Testis (tissue), 3 donors: ENCODE measurements around the gene NOS1AP. TPM values are rescaled to one million over a fixed set of nuclear protein-coding genes. Genes with fewer than 3 reads are reported as not detected.

Experiments used
- DNase-seq: peaks from one replicate; pipeline ENCODE4 v3.0.0-alpha.2; 2019
- H3K27ac ChIP-seq, 2 donors: fragments of 200-600 bp; sonication (generic); one replicate each; pipeline ENCODE4 v1.5.1; 2019
- H3K27me3 ChIP-seq: fragments of 200-600 bp; sonication (generic); one replicate; pipeline ENCODE4 v1.5.1; 2019
- H3K36me3 ChIP-seq: fragments of 200-600 bp; sonication (generic); one replicate; pipeline ENCODE4 v1.5.1; 2017; ENCODE audit warnings: low read depth; ENCODE audit errors: missing control alignments
- H3K4me1 ChIP-seq: fragments of 200-600 bp; sonication (generic); one replicate; pipeline ENCODE4 v1.5.1; 2019
- H3K4me3 ChIP-seq, 2 donors: fragments of 200-600 bp; sonication (generic); one replicate each; pipeline ENCODE4 v1.5.1; 2017 to 2019
- H3K9me3 ChIP-seq: fragments of 200-600 bp; sonication (generic); one replicate; pipeline ENCODE4 v1.5.1; 2017
- CTCF ChIP-seq, 3 experiments: fragments of 450-650 bp in 2 of 3; fragments of 200-600 bp in 1 of 3; sonication (generic) in 1 of 3; IDR thresholded peaks; one replicate each; pipeline ENCODE4 v1.5.1; 2016 to 2019; ENCODE audit warnings: antibody characterized with exemption in 3 of 3, mild to moderate bottlenecking in 2 of 3, moderate library complexity in 1 of 3
- POLR2A ChIP-seq: fragments of 450-650 bp; IDR thresholded peaks from one replicate; pipeline ENCODE4 v1.6.1; 2017; ENCODE audit warnings: antibody characterized with exemption, mild to moderate bottlenecking, moderate library complexity
- WGBS, 2 donors: methylation state at CpG; one replicate each; pipeline ENCODE4 v1.1.5; 2018; 5-methylcytosine and 5-hydroxymethylcytosine counted together
- intact Hi-C: fragments of 100-400 bp; cut with DNase I; formaldehyde crosslinking; loops from one replicate; pipeline ENCODE4 v1.15.1; 2023; ENCODE audit warnings: low total_unique reads
- polyA plus RNA-seq: library from polyadenylated mRNA; stranded (reverse); fragments of 350-450 nt; fragmentation: Illumina TruSeq; extraction: RNeasy Lipid Tissue Mini Kit (QIAGEN cat#74804); gene quantifications from one replicate; pipeline ENCODE4 v1.2.3, GENCODE V29; 2014; ENCODE audit warnings: low read depth, low replicate concordance; ENCODE audit not compliant: insufficient read depth
- total RNA-seq, 2 donors: library from RNA; depleted of rRNA; stranded (reverse); fragments of >200 nt; gene quantifications; one replicate each; pipeline ENCODE4 v1.2.3, GENCODE V29; 2016

Gene NOS1AP
- total and polyA plus RNA-seq, 3 donors from 2014 or later = 2.1 to 5.1 (median 4.1) TPM

GRCh38 chr1:162375463-162375862 is 306.0 kb downstream of the NOS1AP start:
- WGBS, 2 donors = 66 to 86% methylated on average over 4 to 8 of the region's 8 CpGs
- no peaks in the 10 kb centered on the region for H3K27me3 ChIP-seq
- no peak for DNase-seq
- no peak for TF ChIP-seq POLR2A
- no peak for TF ChIP-seq CTCF (IDR thresholded peaks at IDR 0.05)
- no peaks in the 10 kb centered on the region for H3K9me3 ChIP-seq
- H3K27ac ChIP-seq = no peak overlapping the region
- H3K4me3 ChIP-seq = no peak overlapping the region
- no peaks in the 10 kb centered on the region for H3K4me1 ChIP-seq
- intact Hi-C loops = no loop called here
- no peaks in the 10 kb centered on the region for H3K36me3 ChIP-seq

- Histone ChIP-seq H3K27me3 (no peaks in the 10 kb centered on the region), H3K27ac (no peak within 1 kb of the TSS), H3K9me3 (no peaks in the 10 kb centered on the region), H3K4me1 (no peaks in the 10 kb centered on the region), H3K36me3 (no peaks in the 10 kb centered on the region), H3K4me3 (no peak within 1 kb of the TSS)
- 93 to 98% methylated on average over 5 of the region's 5 CpGs for WGBS, 2 donors
- intact Hi-C loops = no loop called here
- TF ChIP-seq CTCF (IDR thresholded peaks at IDR 0.05) (no peak), POLR2A (no peak)
- DNase-seq = no peak
Measured at GRCh38 chr1:162376691-162377090, 307.2 kb downstream of the NOS1AP start, which contains the start of gene SPATA46. TSS of gene SPATA46 (minus strand) at chr1:162376854. CDS start at chr1:162376790, 64 bp downstream.

- H3K4me1 ChIP-seq = no peaks in the 10 kb centered on the region
- no peaks in the 10 kb centered on the region for H3K9me3 ChIP-seq
- no peak overlapping the region for H3K27ac ChIP-seq
- DNase-seq = peak; percentile 5
- TF ChIP-seq CTCF (IDR thresholded peaks at IDR 0.05) (no peak), POLR2A (no peak)
- intact Hi-C loops = no loop called here
- no peak overlapping the region for H3K4me3 ChIP-seq
- H3K36me3 ChIP-seq = no peaks in the 10 kb centered on the region
- H3K27me3 ChIP-seq = no peaks in the 10 kb centered on the region
- WGBS, 2 donors = 81 to 86% methylated on average over 6 of the region's 6 CpGs
Measured at GRCh38 chr1:162380061-162380846, 310.8 kb downstream of the NOS1AP start.

GRCh38 chr1:162381383-162381782 is 311.9 kb downstream of the NOS1AP start, which contains the start of gene C1orf226:
TSS of gene C1orf226 (plus strand) at chr1:162381728. CDS start at chr1:162381902, 174 bp downstream.
- Histone ChIP-seq H3K27ac (no peak within 1 kb of the TSS), H3K4me1 (no peaks in the 10 kb centered on the region), H3K4me3 (no peak within 1 kb of the TSS), H3K36me3 (no peaks in the 10 kb centered on the region), H3K9me3 (no peaks in the 10 kb centered on the region), H3K27me3 (no peaks in the 10 kb centered on the region)
- no peak for DNase-seq
- TF ChIP-seq POLR2A (no peak), CTCF (IDR thresholded peaks at IDR 0.05) (no peak)
- intact Hi-C loops = no loop called here
- WGBS, 2 donors = 93 to 96% methylated on average over 3 of the region's 3 CpGs
